Right lobe of liver (tissue), 6 donors: Measurements from ENCODE around the gene SLC30A1. TPM values are rescaled to one million over a fixed set of nuclear protein-coding genes. Genes with fewer than 3 reads are reported as not detected.

Experiments used
- ATAC-seq, 4 donors: fragments of 200-7000 bp; cut with Tn5 transposase; one replicate each; pipeline ENCODE4 v1.9.1; 2020; ENCODE audit warnings: mild to moderate bottlenecking in 4 of 4, moderate library complexity in 4 of 4
- DNase-seq, 3 donors: peaks; one replicate each; pipeline ENCODE4 v3.0.0-alpha.2; 2020
- H3K27ac ChIP-seq, 3 donors: fragments of 200-600 bp; one replicate each; pipeline ENCODE4 v1.8.0; 2022
- H3K27me3 ChIP-seq, 2 donors: fragments of 200-600 bp; one replicate each; pipeline ENCODE4 v1.8.0; 2022
- H3K36me3 ChIP-seq, 4 donors: fragments of 200-600 bp; sonication (generic) in 1 of 4; one replicate each; pipeline versions ENCODE4 v1.5.1 to v1.8.0; 2017 to 2022; ENCODE audit warnings: control low read depth in 1 of 4
- H3K4me1 ChIP-seq, 4 donors: fragments of 200-600 bp; sonication (generic) in 1 of 4; one replicate each; pipeline versions ENCODE4 v1.5.1 to v1.8.0; 2017 to 2022; ENCODE audit warnings: control low read depth in 1 of 4
- H3K4me3 ChIP-seq, 3 donors: fragments of 200-600 bp; one replicate each; pipeline ENCODE4 v1.8.0; 2022
- H3K9me3 ChIP-seq, 4 donors: fragments of 200-600 bp; sonication (generic) in 1 of 4; one replicate each; pipeline versions ENCODE4 v1.5.1 to v1.8.0; 2017 to 2022; ENCODE audit warnings: control low read depth in 1 of 4
- CTCF ChIP-seq, 4 donors: fragments of 200-600 bp in 3 of 4; fragments of 450-650 bp in 1 of 4; IDR thresholded peaks; one replicate each; pipeline versions ENCODE4 v1.5.1 to v1.8.0; 2016 to 2022; ENCODE audit warnings: antibody characterized with exemption in 4 of 4, mild to moderate bottlenecking in 2 of 4
- POLR2A ChIP-seq: fragments of 450-650 bp; IDR thresholded peaks from one replicate; pipeline ENCODE4 v1.6.1; 2017; ENCODE audit warnings: antibody characterized with exemption, mild to moderate bottlenecking
- WGBS: methylation state at CpG from one replicate; pipeline ENCODE4 v1.1.6; 2018; ENCODE audit warnings: low coverage, low lambda C conversion rate; ENCODE audit not compliant: insufficient coverage; ENCODE audit errors: missing lambda C conversion rate; 5-methylcytosine and 5-hydroxymethylcytosine counted together
- intact Hi-C, 2 donors: fragments of 100-400 bp; cut with DNase I; formaldehyde crosslinking; loops; one replicate each; pipeline versions ENCODE4 v1.11.2 to v1.14.1; 2022
- total RNA-seq, 6 experiments: library from RNA; depleted of rRNA in 2 of 6; stranded (reverse); fragments of >200 nt in 2 of 6; fragmentation: NEBNext Ultra II Directional in 3 of 6; extraction: Animal tissue kit (Norgen Biotek cat#: 25700) in 3 of 6; gene quantifications; one replicate each; pipeline versions ENCODE4 v1.1.0 to v1.2.4, GENCODE V29; 2016 to 2023
- donor health status: DM: no; HTN: yes; CAD: no.
- donor health status: DM: no; HTN: no; CAD: no.
- donor health status: DM: no; HTN: no; CAD: no.
- donor health status: DM: no; HTN: yes; CAD: no.
- donor health status: DM: no; HTN: yes; CAD: no.

Gene SLC30A1
- total RNA-seq, 6 experiments from 2014 or later, result 23.2 to 72.9 (median 48.2) TPM

GRCh38 chr1:211549092-211549711, 29.8 kb downstream of the SLC30A1 start:
- TF ChIP-seq CTCF (IDR thresholded peaks at IDR 0.05) (no peak), POLR2A (no peak)
- no peak for DNase-seq
- no peak overlapping the region for H3K27ac ChIP-seq
- no peaks in the 10 kb centered on the region for H3K27me3 ChIP-seq
- no peak for ATAC-seq
- no peaks in the 10 kb centered on the region for H3K4me1 ChIP-seq
- 83% methylated on average over 1 of the region's 6 CpGs for WGBS
- H3K4me3 ChIP-seq, result no peak overlapping the region
- intact Hi-C loops, result no loop called here
- H3K9me3 ChIP-seq, result no peaks in the 10 kb centered on the region
- H3K36me3 ChIP-seq, result no peaks in the 10 kb centered on the region

GRCh38 chr1:211548321-211549091, 30.5 kb downstream of the SLC30A1 start:
- H3K4me3 ChIP-seq, result no peak overlapping the region
- intact Hi-C loops, result no loop called here
- 69% methylated on average over 6 of the region's 9 CpGs for WGBS
- H3K36me3 ChIP-seq, result no peaks in the 10 kb centered on the region
- H3K9me3 ChIP-seq, result no peaks in the 10 kb centered on the region
- no peak for DNase-seq
- ATAC-seq, result peak in 2 of 4 donors; percentile 12 to 25
- H3K27ac ChIP-seq, result no peak overlapping the region
- no peaks in the 10 kb centered on the region for H3K4me1 ChIP-seq
- no peaks in the 10 kb centered on the region for H3K27me3 ChIP-seq
- TF ChIP-seq CTCF (IDR thresholded peaks at IDR 0.05) (no peak), POLR2A (no peak)

GRCh38 chr1:211547710-211548109, 31.3 kb downstream of the SLC30A1 start:
- Histone ChIP-seq H3K36me3 (no peaks in the 10 kb centered on the region), H3K27ac (no peak overlapping the region), H3K4me1 (no peaks in the 10 kb centered on the region), H3K9me3 (no peaks in the 10 kb centered on the region), H3K27me3 (no peaks in the 10 kb centered on the region), H3K4me3 (no peak overlapping the region)
- no peak for DNase-seq
- 83% methylated on average over 6 of the region's 6 CpGs for WGBS
- no peak for ATAC-seq
- intact Hi-C loops, result no loop called here
- no peak for TF ChIP-seq POLR2A
- no peak for TF ChIP-seq CTCF (IDR thresholded peaks at IDR 0.05)

- H3K27ac ChIP-seq, result no peak overlapping the region
- intact Hi-C loops, result no loop called here
- WGBS, result 72% methylated on average over 7 of the region's 7 CpGs
- H3K36me3 ChIP-seq, result no peaks in the 10 kb centered on the region
- H3K9me3 ChIP-seq, result no peaks in the 10 kb centered on the region
- TF ChIP-seq POLR2A, result no peak
- TF ChIP-seq CTCF (IDR thresholded peaks at IDR 0.05), result no peak
- no peaks in the 10 kb centered on the region for H3K4me1 ChIP-seq
- no peak for ATAC-seq
- no peak overlapping the region for H3K4me3 ChIP-seq
- no peaks in the 10 kb centered on the region for H3K27me3 ChIP-seq
- DNase-seq, result no peak
Observed at GRCh38 chr1:211546543-211546942, 32.4 kb downstream of the SLC30A1 start.
